Activated T-cell treated with anti-CD3 and anti-CD28 coated beads for 24 hours (primary cell): Measurements from ENCODE around the gene PCDHA10.

ENCODE experiments used
- DNase-seq: peaks from one replicate; pipeline ENCODE4 v3.0.0-alpha.2; 2020; ENCODE audit warnings: low read depth

The PCDHA10 gene

DNA sequence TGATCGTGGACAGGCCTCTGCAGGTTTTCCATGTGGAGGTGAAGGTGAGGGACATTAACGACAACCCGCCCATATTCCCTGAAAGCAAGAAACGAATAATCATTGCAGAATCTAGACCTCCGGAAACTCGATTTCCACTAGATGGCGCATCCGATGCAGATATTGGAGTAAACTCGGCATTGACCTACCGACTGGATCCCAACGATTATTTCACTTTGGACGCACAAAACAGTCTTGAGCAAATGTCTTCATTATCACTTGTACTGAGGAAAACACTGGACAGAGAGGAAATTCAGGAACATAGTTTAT, 26.8 kb downstream of the PCDHA10 start:
- no peak for DNase-seq

DNA sequence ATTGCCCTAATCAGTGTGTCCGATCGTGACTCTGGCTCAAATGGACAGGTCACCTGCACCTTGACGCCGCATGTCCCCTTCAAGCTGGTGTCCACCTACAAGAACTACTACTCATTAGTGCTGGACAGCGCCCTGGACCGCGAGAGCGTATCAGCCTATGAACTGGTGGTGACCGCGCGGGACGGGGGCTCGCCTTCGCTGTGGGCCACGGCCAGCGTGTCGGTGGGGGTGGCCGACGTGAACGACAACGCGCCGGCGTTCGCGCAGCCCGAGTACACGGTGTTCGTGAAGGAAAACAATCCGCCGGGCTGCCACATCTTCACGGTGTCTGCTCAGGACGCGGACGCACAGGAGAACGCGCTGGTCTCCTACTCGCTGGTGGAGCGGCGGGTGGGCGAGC, 27.7 kb downstream of the PCDHA10 start:
- no peak for DNase-seq

GRCh38 chr5:140883927-140884697, 28.4 kb downstream of the PCDHA10 start:
- no peak for DNase-seq

- DNase-seq: no peak
These were observed 60.6 kb downstream of the PCDHA10 start for GRCh38 chr5:140916325-140916724.
